Smooth muscle cell (in vitro differentiated cells): Measurements from ENCODE around the gene KCNQ1. TPM values are rescaled to one million over a fixed set of nuclear protein-coding genes. Genes with fewer than 3 reads are reported as not detected.

Source experiments
- DNase-seq: peaks from one replicate; lab custom pipeline; 2025; ENCODE audit not compliant: unreplicated experiment; lab: John Stamatoyannopoulos, UW
- H2AFZ ChIP-seq: fragments of 200-600 bp; sonication (generic); 2 replicates; pipeline ENCODE4 v1.6.0; 2016; ENCODE audit warnings: antibody characterized with exemption, low read depth, mild to moderate bottlenecking
- H3F3A ChIP-seq: fragments of 200-600 bp; sonication (generic); 2 replicates; pipeline ENCODE4 v1.6.0; 2017; ENCODE audit warnings: antibody characterized with exemption, low read depth
- H3K27ac ChIP-seq: fragments of 200-600 bp; sonication (generic); 2 replicates; pipeline ENCODE4 v1.5.1; 2016; ENCODE audit warnings: low read depth, mild to moderate bottlenecking
- H3K27me3 ChIP-seq: fragments of 200-600 bp; sonication (generic); 2 replicates; pipeline ENCODE4 v1.6.1; 2016; ENCODE audit warnings: low read depth, mild to moderate bottlenecking
- H3K36me3 ChIP-seq: fragments of 200-600 bp; sonication (generic); 2 replicates; pipeline ENCODE4 v1.5.1; 2016; ENCODE audit warnings: low read depth
- H3K4me1 ChIP-seq: fragments of 200-600 bp; sonication (generic); 2 replicates; pipeline ENCODE4 v1.5.1; 2016; ENCODE audit warnings: low read depth
- H3K4me2 ChIP-seq: fragments of 200-600 bp; sonication (generic); 2 replicates; pipeline ENCODE4 v1.6.0; 2016; ENCODE audit warnings: mild to moderate bottlenecking
- H3K4me3 ChIP-seq: fragments of 200-600 bp; sonication (generic); 2 replicates; pipeline ENCODE4 v1.5.1; 2016; ENCODE audit warnings: mild to moderate bottlenecking
- H3K79me2 ChIP-seq: fragments of 200-600 bp; sonication (generic); 2 replicates; pipeline ENCODE4 v1.6.0; 2016; ENCODE audit warnings: low read depth, mild to moderate bottlenecking
- H3K9ac ChIP-seq: fragments of 200-600 bp; sonication (generic); 2 replicates; pipeline ENCODE4 v1.6.0; 2016; ENCODE audit warnings: low read depth
- H3K9me3 ChIP-seq: fragments of 200-600 bp; sonication (generic); replicated peaks from 2 replicates; pipeline ENCODE4 v1.5.1; 2016; ENCODE audit warnings: low read depth
- H4K20me1 ChIP-seq: fragments of 200-600 bp; sonication (generic); 2 replicates; pipeline ENCODE4 v1.6.0; 2016; ENCODE audit warnings: low read depth
- CTCF ChIP-seq: fragments of 200-600 bp; sonication (generic); IDR thresholded peaks from 2 replicates; pipeline ENCODE4 v1.5.1; 2017; ENCODE audit warnings: borderline replicate concordance, mild to moderate bottlenecking, antibody characterized with exemption; ENCODE audit not compliant: insufficient read depth, poor library complexity, severe bottlenecking
- WGBS: methylation state at CpG from one replicate; pipeline ENCODE4 v1.1.7; 2016; ENCODE audit warnings: low lambda C conversion rate; 5-methylcytosine and 5-hydroxymethylcytosine counted together
- polyA plus RNA-seq: library from polyadenylated mRNA; unstranded; fragments of >200 nt; fragmentation: Nextera tagmentation; extraction: Ambion mirVana; gene quantifications from 2 replicates; pipeline ENCODE4 v1.2.1, GENCODE V29; 2016
- total RNA-seq: library from RNA; depleted of rRNA; stranded (reverse); fragments of >200 nt; gene quantifications from 2 replicates; pipeline ENCODE4 v1.2.3, GENCODE V29; 2014

The KCNQ1 gene
- total and polyA plus RNA-seq, 2 experiments from 2014 or later, result 1.3 to 2.3 TPM

GRCh38 chr11:2563213-2564007 lies 118.6 kb downstream of the KCNQ1 start:
- no peak for DNase-seq
- WGBS, result 91% methylated on average over 28 of the region's 28 CpGs
- no peaks in the 10 kb centered on the region for H3K36me3 ChIP-seq

GRCh38 chr11:2564008-2564530 lies 119.3 kb downstream of the KCNQ1 start:
- H3K27me3 ChIP-seq, result peaks cover 9% of the 10 kb centered on the region
- H3K4me1 ChIP-seq, result no peaks in the 10 kb centered on the region
- TF ChIP-seq CTCF, result no peak
- H3F3A ChIP-seq, result no peaks in the 10 kb centered on the region
- no peak overlapping the region for H3K4me2 ChIP-seq
- H3K4me3 ChIP-seq, result no peak overlapping the region
- 91% methylated on average over 14 of the region's 14 CpGs for WGBS
- H3K27ac ChIP-seq, result no peak overlapping the region
- no peak for DNase-seq
- no peaks in the 10 kb centered on the region for H3K36me3 ChIP-seq
- no peak overlapping the region for H2AFZ ChIP-seq
- H4K20me1 ChIP-seq, result no peaks in the 10 kb centered on the region
- H3K79me2 ChIP-seq, result no peaks in the 10 kb centered on the region
- no peak overlapping the region for H3K9ac ChIP-seq
- H3K9me3 ChIP-seq, result no peaks in the 10 kb centered on the region

More at GRCh38 chr11:2563213-2564007, 118.6 kb downstream of the KCNQ1 start:
- H3K4me2 ChIP-seq, result no peak overlapping the region
- H2AFZ ChIP-seq, result no peak overlapping the region
- H3K4me1 ChIP-seq, result no peaks in the 10 kb centered on the region
- no peaks in the 10 kb centered on the region for H4K20me1 ChIP-seq
- no peaks in the 10 kb centered on the region for H3K9me3 ChIP-seq
- no peak for TF ChIP-seq CTCF
- H3K27me3 ChIP-seq, result peaks cover 9% of the 10 kb centered on the region
- no peak overlapping the region for H3K9ac ChIP-seq
- no peak overlapping the region for H3K27ac ChIP-seq
- no peaks in the 10 kb centered on the region for H3F3A ChIP-seq
- H3K4me3 ChIP-seq, result no peak overlapping the region
- H3K79me2 ChIP-seq, result no peaks in the 10 kb centered on the region

- H3K4me2 ChIP-seq, result no peak overlapping the region
- no peaks in the 10 kb centered on the region for H3K9me3 ChIP-seq
- TF ChIP-seq CTCF, result no peak
- H4K20me1 ChIP-seq, result no peaks in the 10 kb centered on the region
- no peaks in the 10 kb centered on the region for H3K79me2 ChIP-seq
- no peak for DNase-seq
- peaks cover 9% of the 10 kb centered on the region for H3K27me3 ChIP-seq
- 92% methylated on average over 16 of the region's 16 CpGs for WGBS
- no peaks in the 10 kb centered on the region for H3K36me3 ChIP-seq
- no peaks in the 10 kb centered on the region for H3K4me1 ChIP-seq
- no peak overlapping the region for H3K4me3 ChIP-seq
- H3K27ac ChIP-seq, result no peak overlapping the region
- H2AFZ ChIP-seq, result no peak overlapping the region
- no peaks in the 10 kb centered on the region for H3F3A ChIP-seq
- H3K9ac ChIP-seq, result no peak overlapping the region
These were observed 120.0 kb downstream of the KCNQ1 start for GRCh38 chr11:2564588-2565425.
